NCI-H1105 (cell line): ENCODE data around the gene LYAR.

ENCODE experiments used
- DNase-seq: peaks from one replicate; lab custom pipeline; 2025; lab: John Stamatoyannopoulos, UW

Gene LYAR

GRCh38 chr4:4315461-4316149 is 25.7 kb upstream of the LYAR start:
- no peak for DNase-seq

- no peak for DNase-seq
Observed at GRCh38 chr4:4311193-4311592, 21.2 kb upstream of the LYAR start.

GRCh38 chr4:4308800-4309441 is 19.0 kb upstream of the LYAR start:
- DNase-seq, result no peak

- no peak for DNase-seq
Observed at GRCh38 chr4:4306920-4307319, 17.0 kb upstream of the LYAR start.

GRCh38 chr4:4302416-4302815 is 12.5 kb upstream of the LYAR start:
- no peak for DNase-seq

- no peak for DNase-seq
Observed at GRCh38 chr4:4302001-4302400, 12.0 kb upstream of the LYAR start.

- no peak for DNase-seq
Observed at GRCh38 chr4:4299006-4299405, 9.1 kb upstream of the LYAR start.

- DNase-seq, result no peak
Observed at GRCh38 chr4:4296283-4296846, 6.4 kb upstream of the LYAR start.

GRCh38 chr4:4293279-4293678 is 3.3 kb upstream of the LYAR start:
- DNase-seq, result no peak

- no peak for DNase-seq
Observed at GRCh38 chr4:4289597-4289940, 385 bp downstream of the LYAR start.

GRCh38 chr4:4289055-4289454 is 899 bp downstream of the LYAR start:
- DNase-seq, result no peak

GRCh38 chr4:4288098-4288497 is 1.9 kb downstream of the LYAR start:
- DNase-seq, result no peak

- no peak for DNase-seq
Observed at GRCh38 chr4:4284827-4285618, 4.9 kb downstream of the LYAR start.

GRCh38 chr4:4281787-4282186 is 8.2 kb downstream of the LYAR start:
- DNase-seq, result no peak

- no peak for DNase-seq
Observed at GRCh38 chr4:4277531-4277930, 12.4 kb downstream of the LYAR start.

GRCh38 chr4:4274226-4274625 is 15.7 kb downstream of the LYAR start:
- DNase-seq, result no peak

GRCh38 chr4:4271912-4272311 is 18.0 kb downstream of the LYAR start:
- no peak for DNase-seq

- no peak for DNase-seq
Observed at GRCh38 chr4:4270529-4270928, 19.4 kb downstream of the LYAR start.

GRCh38 chr4:4269856-4270255 is 20.1 kb downstream of the LYAR start:
- DNase-seq, result no peak

GRCh38 chr4:4269331-4269731 is 20.6 kb downstream of the LYAR start:
- no peak for DNase-seq

GRCh38 chr4:4268776-4269175 is 21.2 kb downstream of the LYAR start:
- DNase-seq, result no peak

GRCh38 chr4:4267981-4268380 is 22.0 kb downstream of the LYAR start:
- no peak for DNase-seq

GRCh38 chr4:4260185-4260751 is 29.7 kb downstream of the LYAR start:
- no peak for DNase-seq
